SK-N-SH treated with all-trans-retinoic acid at 6 μM for 48 hours (cell line): ENCODE results near the gene ATP2B3.

Experiments
- ATAC-seq: fragments of 200-7000 bp; cut with Tn5 transposase; 3 replicates; pipeline ENCODE4 v1.9.1; 2020; ENCODE audit warnings: mild to moderate bottlenecking, moderate library complexity
- ARNTL ChIP-seq: fragments of 450-650 bp; formaldehyde crosslinking; IDR thresholded peaks from 2 replicates; pipeline ENCODE4 v1.5.0; 2020; ENCODE audit warnings: low read depth, mild to moderate bottlenecking, moderate library complexity, borderline replicate concordance
- BACH2 ChIP-seq: fragments of 250-450 bp; sonication (Bioruptor Pico); IDR thresholded peaks from 2 replicates; pipeline ENCODE4 v1.9.0; 2021; ENCODE audit warnings: mild to moderate bottlenecking, borderline replicate concordance
- CSDC2 ChIP-seq: fragments of 250-450 bp; sonication (Bioruptor Pico); IDR thresholded peaks from 2 replicates; pipeline ENCODE4 v1.5.0; 2020; ENCODE audit warnings: mild to moderate bottlenecking, moderate library complexity
- CSRNP3 ChIP-seq: fragments of 250-450 bp; sonication (Bioruptor Pico); IDR thresholded peaks from 2 replicates; pipeline ENCODE4 v1.5.1; 2021; ENCODE audit warnings: mild to moderate bottlenecking, moderate library complexity
- ESRRG ChIP-seq: fragments of 250-450 bp; sonication (Bioruptor Pico); IDR thresholded peaks from 2 replicates; pipeline ENCODE4 v1.6.1; 2021; ENCODE audit warnings: mild to moderate bottlenecking
- GLIS3 ChIP-seq: fragments of 250-450 bp; sonication (Bioruptor Pico); IDR thresholded peaks from 2 replicates; pipeline ENCODE4 v1.5.0; 2020; ENCODE audit warnings: mild to moderate bottlenecking, moderate library complexity
- OSR1 ChIP-seq: fragments of 250-450 bp; sonication (Bioruptor Pico); IDR thresholded peaks from 2 replicates; pipeline ENCODE4 v1.8.0; 2022; ENCODE audit warnings: moderate library complexity, mild to moderate bottlenecking, inconsistent platforms
- PATZ1 ChIP-seq: fragments of 250-450 bp; sonication (Bioruptor Pico); IDR thresholded peaks from 2 replicates; pipeline ENCODE4 v1.8.0; 2020; ENCODE audit warnings: mild to moderate bottlenecking, moderate library complexity, borderline replicate concordance
- POU6F1 ChIP-seq: fragments of 250-450 bp; sonication (Bioruptor Pico); IDR thresholded peaks from 2 replicates; pipeline ENCODE4 v1.8.0; 2021; ENCODE audit warnings: low read depth, mild to moderate bottlenecking, moderate library complexity, borderline replicate concordance
- PPARA ChIP-seq: fragments of 250-450 bp; sonication (Bioruptor Pico); IDR thresholded peaks from 2 replicates; pipeline ENCODE4 v1.5.0; 2020; ENCODE audit warnings: mild to moderate bottlenecking, borderline replicate concordance
- RARB ChIP-seq: fragments of 250-450 bp; sonication (Bioruptor Pico); IDR thresholded peaks from 2 replicates; pipeline ENCODE4 v1.8.0; 2021; ENCODE audit warnings: mild to moderate bottlenecking, moderate library complexity
- SNAI2 ChIP-seq: fragments of 250-450 bp; sonication (Bioruptor Pico); IDR thresholded peaks from 2 replicates; pipeline ENCODE4 v1.5.0; 2020; ENCODE audit warnings: mild to moderate bottlenecking, moderate library complexity
- TCF4 ChIP-seq: fragments of 250-450 bp; sonication (Bioruptor Pico); IDR thresholded peaks from 2 replicates; pipeline ENCODE4 v1.8.0; 2021; ENCODE audit warnings: mild to moderate bottlenecking, moderate library complexity, borderline replicate concordance
- TSHZ2 ChIP-seq: fragments of 250-450 bp; sonication (Bioruptor Pico); IDR thresholded peaks from 2 replicates; pipeline ENCODE4 v1.5.0; 2020; ENCODE audit warnings: mild to moderate bottlenecking, moderate library complexity
- ZC3H10 ChIP-seq: fragments of 250-450 bp; sonication (Bioruptor Pico); IDR thresholded peaks from 2 replicates; pipeline ENCODE4 v1.5.1; 2021; ENCODE audit warnings: mild to moderate bottlenecking, moderate library complexity
- ZFP3 ChIP-seq: fragments of 250-450 bp; sonication (Bioruptor Pico); IDR thresholded peaks from 2 replicates; pipeline ENCODE4 v1.5.0; 2020; ENCODE audit warnings: mild to moderate bottlenecking, moderate library complexity
- ZFP30 ChIP-seq: fragments of 450-650 bp; formaldehyde crosslinking; IDR thresholded peaks from 2 replicates; pipeline ENCODE4 v1.5.0; 2022; ENCODE audit warnings: mild to moderate bottlenecking, moderate library complexity
- ZNF565 ChIP-seq: fragments of 450-650 bp; formaldehyde crosslinking; conservative IDR thresholded peaks from 2 replicates; pipeline ENCODE4 v1.5.0; 2020; ENCODE audit warnings: low read depth, mild to moderate bottlenecking, moderate library complexity
- ZNF70 ChIP-seq: fragments of 450-650 bp; formaldehyde crosslinking; IDR thresholded peaks from 2 replicates; pipeline ENCODE4 v1.5.0; 2020; ENCODE audit warnings: mild to moderate bottlenecking, moderate library complexity

Gene ATP2B3

DNA sequence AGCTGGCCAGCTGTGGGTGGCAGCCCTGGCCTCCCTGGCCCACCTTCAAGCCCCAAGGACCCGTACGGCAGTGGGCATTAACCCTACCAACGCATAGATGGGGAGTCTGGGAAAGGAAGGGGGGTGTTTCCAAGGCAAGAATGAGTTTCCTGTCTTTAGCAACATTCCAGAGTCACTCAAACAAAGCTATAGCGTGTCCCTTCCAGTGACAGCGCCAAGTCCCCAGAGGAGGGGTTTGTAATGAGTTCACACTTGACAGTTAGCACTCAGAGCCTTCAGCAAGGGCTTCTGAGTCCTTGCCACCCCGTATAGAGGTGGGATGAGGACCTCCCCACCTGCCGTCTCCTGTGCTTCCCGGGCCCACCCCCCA is 20.9 kb upstream of the ATP2B3 start (continued):
- TF ChIP-seq OSR1 (CRISPR knock-in tag) (no peak), GLIS3 (CRISPR knock-in tag) (no peak), PATZ1 (CRISPR knock-in tag) (no peak), ARNTL (CRISPR knock-in tag) (no peak), PPARA (CRISPR knock-in tag) (no peak), ZNF70 (no peak), TSHZ2 (no peak)

DNA sequence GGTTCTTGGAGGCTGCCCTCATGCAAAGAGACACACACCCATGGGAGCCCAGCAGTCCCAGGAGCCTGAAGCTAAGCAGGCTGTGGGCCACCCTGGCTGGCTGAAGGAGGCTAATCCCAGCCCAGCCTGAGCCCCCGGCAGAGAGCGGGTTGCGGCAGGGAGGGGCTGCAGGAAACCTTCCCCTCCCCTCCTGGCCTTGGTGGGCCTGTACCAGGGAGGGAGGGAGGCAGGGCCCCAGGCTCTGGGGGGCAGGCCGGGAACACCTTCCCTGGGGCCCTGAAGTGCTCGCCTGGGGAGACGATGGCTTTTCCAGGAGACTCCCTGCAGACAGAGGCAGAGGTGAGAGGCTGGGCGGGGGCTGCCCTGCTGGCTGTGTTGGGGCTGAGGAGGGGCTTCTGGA is 19.0 kb upstream of the ATP2B3 start:
- no peak for TF ChIP-seq BACH2 (CRISPR knock-in tag)
- no peak for TF ChIP-seq POU6F1 (CRISPR knock-in tag)
- TF ChIP-seq TSHZ2: no peak
- no peak for TF ChIP-seq SNAI2 (CRISPR knock-in tag)
- TF ChIP-seq ZFP3: no peak
- no peak for TF ChIP-seq CSDC2 (CRISPR knock-in tag)
- no peak for TF ChIP-seq RARB
- TF ChIP-seq OSR1 (CRISPR knock-in tag): no peak
- no peak for TF ChIP-seq ZNF565 (CRISPR knock-in tag)
- no peak for TF ChIP-seq ZC3H10 (CRISPR knock-in tag)
- TF ChIP-seq ARNTL (CRISPR knock-in tag): no peak
- no peak for TF ChIP-seq PATZ1 (CRISPR knock-in tag)
- TF ChIP-seq ZFP30 (CRISPR knock-in tag): no peak
- no peak for TF ChIP-seq ESRRG (CRISPR knock-in tag)
- TF ChIP-seq TCF4 (CRISPR knock-in tag): no peak
- TF ChIP-seq CSRNP3 (CRISPR knock-in tag): no peak
- ATAC-seq: no peak
